Stimulated activated CD4-positive, alpha-beta T cell treated with anti-CD3 and anti-CD28 coated beads, Interleukin-2, amount 100 ng/mL, for 24 hours (primary cell): ENCODE results near the gene ALDOA.

Experiments
- DNase-seq, 2 donors: peaks; one replicate each; pipeline ENCODE4 v3.0.0-alpha.2; 2020

The ALDOA gene

GRCh38 chr16:30046178-30046577, 19.4 kb upstream of the ALDOA start:
- no peak for DNase-seq

GRCh38 chr16:30046588-30046987, 19.0 kb upstream of the ALDOA start:
- DNase-seq, result no peak

- DNase-seq, result no peak
Measured at GRCh38 chr16:30049871-30050270, 15.7 kb upstream of the ALDOA start.

- no peak for DNase-seq
Measured at GRCh38 chr16:30051518-30051917, 14.0 kb upstream of the ALDOA start.

DNA sequence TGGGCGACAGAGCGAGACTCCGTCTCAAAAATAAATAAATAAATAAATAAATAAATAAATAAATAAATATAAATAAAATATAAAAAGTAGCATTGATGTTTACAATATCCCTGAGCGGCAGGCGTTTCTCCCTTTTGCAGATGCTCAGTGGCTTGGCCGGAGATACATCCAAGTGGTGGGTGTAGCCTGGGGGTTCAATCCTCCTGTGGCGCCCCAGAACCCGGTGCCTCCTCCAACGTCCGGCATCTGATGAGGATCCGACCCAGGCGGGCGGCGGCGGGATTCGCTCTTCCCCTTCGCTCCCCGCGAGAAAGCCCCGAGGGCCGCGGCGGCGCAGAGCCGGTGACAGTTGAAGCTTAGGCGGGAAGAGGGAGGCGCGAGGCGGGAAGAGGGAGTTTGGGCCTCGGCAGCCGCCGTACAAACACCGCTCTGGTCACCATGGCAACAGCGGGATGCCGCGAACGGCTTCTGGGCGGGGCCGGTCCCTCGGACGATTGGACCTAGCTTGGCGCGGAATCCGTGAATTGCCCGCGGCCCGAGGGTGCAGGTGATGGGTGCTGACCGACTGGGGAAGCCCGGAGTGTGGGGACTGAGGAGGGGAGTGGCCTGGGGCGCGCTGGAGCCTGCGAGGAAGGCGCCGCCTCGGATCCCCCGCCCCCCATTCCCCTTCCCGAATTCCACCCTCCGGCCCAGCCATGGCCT, 12.7 kb upstream of the ALDOA start:
- DNase-seq, result peak; percentile 94 to 97

- DNase-seq, result no peak
Measured at GRCh38 chr16:30053376-30054015, 12.1 kb upstream of the ALDOA start.

DNA sequence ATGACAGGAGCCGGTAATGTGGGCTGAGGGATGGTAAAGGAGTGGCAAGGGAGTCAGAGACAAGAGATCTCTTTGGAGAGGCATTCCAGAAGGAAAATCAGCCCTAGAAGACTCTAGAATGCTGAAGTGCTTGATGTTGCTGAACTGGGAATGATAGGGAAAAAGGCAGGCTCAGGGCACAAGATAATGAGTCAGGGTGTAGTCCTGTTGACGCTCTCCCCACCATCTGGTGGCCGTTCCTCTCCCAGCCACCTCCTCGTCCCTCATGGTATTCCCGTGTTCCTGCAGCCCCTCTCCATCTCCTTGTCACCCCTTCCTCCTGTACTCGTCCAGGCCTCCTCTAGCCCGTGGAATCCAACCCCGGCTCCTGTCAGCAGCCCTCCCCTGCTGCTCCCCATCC, 11.1 kb upstream of the ALDOA start:
- DNase-seq, result no peak

GRCh38 chr16:30054959-30055553, 10.5 kb upstream of the ALDOA start:
- peak; percentile 66 to 69 for DNase-seq

DNA sequence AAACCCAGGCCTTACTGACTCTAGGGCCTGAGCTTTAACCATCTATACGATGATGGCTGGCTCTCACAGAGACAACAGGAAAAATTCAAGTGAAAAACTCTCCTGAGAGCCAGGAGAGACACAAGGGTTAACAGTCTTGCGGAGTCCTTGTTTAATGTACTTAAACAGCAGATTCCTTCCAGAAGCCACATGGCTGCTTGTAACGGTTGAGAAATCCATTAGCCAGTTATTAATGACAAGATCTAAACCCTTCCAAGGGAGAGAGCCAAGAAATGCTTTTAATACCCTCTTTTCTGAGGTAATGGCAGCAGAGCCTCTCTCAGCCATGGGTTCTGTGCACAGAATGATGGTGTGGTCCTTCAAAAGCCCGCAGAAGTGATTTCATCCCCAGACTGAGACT, 5.2 kb upstream of the ALDOA start:
- no peak for DNase-seq

DNA sequence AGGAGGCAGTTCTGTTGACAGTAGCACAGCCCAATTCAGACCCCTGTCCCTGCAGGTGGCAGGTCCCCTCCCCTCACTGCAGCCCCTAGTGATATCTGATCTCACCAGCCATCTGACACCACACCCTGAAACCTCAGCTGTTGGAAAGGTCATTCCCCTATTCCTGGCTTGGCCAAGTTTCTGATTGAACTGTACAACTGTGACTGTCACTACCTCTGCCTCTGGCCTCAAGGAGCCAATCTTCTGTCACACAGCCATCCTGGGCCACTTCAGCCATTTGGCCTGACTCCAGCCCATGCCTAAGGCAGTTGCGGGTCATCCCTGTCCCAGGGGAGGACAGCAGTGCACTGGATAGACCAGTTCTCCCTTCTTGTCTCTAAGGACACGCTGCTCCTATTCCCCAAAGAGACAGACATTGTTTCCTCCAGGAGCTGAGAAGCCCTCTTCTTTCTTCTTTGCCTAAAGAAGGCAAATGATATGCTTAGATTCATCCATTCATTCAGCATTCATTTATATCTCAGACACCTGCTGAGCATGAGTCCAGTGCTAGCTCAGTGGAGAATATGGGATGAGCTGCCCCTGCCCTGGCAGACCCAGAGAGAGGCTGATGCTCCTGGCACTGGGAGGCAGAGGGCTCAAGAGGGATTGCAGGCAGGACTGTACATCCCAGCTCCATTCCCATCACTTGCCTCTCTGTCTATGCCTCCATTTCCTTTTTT, 4.6 kb upstream of the ALDOA start:
- no peak for DNase-seq

- no peak for DNase-seq
Measured at GRCh38 chr16:30063278-30063892, 2.2 kb upstream of the ALDOA start.

- DNase-seq, result peak; percentile 75 to 78
Measured at GRCh38 chr16:30063893-30064728, 1.4 kb upstream of the ALDOA start.

GRCh38 chr16:30064729-30065101, 845 bp upstream of the ALDOA start:
- DNase-seq, result no peak

DNA sequence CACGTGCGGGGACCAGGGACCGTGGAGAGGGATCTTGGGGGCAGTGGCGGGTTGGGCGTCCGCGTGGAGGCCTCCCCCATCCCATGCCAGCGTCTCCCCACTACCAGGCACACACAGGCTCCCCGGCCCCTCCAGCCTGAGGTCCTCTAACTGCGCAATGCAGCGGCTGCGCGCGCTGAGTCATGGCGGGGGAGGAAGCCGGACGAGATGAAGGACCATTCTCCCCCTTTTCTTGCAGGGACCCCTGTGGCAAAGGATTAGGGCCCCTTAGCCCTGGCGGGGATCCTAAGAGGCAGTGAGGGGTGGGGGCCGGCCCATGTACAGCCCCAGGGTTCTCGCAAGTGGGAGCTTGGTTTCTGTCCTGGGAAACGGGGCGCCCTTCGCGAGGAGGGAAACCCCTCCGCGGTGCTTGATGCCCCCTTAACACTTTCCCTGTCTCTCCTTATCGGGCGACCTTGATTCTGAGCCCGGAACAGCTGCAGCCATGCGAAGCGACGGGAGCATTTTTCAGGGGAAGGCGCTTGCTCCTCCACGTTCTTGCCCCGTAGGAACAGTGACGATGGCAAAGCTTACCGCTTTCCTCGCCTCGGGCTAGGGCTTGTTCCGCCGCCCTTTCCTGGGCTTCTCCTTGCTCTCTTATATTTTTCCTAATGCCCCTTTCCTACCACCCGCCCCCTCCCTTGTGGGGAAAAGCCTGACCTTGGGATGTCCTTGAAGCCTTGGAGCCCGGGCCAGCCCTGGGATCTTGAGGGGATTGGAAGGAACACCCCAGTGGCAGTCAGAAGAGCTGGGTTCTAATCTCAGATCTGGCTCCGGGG, 592 bp downstream of the ALDOA start:
- peak; percentile 52 to 53 for DNase-seq

DNA sequence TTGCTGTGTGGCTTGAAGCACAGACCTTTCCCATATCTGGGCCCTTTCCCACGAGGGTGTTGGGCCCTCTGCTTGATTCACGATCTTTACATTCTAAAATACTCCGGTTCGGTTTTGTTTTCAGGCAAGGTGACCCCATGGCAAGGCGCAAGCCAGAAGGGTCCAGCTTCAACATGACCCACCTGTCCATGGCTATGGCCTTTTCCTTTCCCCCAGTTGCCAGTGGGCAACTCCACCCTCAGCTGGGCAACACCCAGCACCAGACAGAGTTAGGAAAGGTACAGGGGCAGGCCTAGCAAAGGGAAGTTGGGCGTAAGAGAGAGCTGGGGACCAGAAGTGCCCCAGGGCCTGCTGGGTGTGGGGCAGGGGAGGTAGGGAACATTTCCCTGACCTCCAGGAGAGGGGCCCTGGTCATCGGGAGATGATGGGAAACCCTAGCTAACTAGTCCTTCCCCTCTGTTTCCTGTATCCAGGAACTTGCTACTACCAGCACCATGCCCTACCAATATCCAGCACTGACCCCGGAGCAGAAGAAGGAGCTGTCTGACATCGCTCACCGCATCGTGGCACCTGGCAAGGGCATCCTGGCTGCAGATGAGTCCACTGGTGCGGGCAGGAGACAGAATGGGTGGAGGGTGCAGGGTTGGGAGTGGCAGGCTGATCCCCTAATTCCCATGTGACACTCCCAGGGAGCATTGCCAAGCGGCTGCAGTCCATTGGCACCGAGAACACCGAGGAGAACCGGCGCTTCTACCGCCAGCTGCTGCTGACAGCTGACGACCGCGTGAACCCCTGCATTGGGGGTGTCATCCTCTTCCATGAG, 1.4 kb downstream of the ALDOA start:
- DNase-seq, result no peak

- no peak for DNase-seq
Measured at GRCh38 chr16:30067584-30067916, 2.0 kb downstream of the ALDOA start.

GRCh38 chr16:30068333-30068732, 2.8 kb downstream of the ALDOA start:
- DNase-seq, result no peak

GRCh38 chr16:30068750-30069610, 3.4 kb downstream of the ALDOA start:
- DNase-seq, result peak; percentile 58

DNA sequence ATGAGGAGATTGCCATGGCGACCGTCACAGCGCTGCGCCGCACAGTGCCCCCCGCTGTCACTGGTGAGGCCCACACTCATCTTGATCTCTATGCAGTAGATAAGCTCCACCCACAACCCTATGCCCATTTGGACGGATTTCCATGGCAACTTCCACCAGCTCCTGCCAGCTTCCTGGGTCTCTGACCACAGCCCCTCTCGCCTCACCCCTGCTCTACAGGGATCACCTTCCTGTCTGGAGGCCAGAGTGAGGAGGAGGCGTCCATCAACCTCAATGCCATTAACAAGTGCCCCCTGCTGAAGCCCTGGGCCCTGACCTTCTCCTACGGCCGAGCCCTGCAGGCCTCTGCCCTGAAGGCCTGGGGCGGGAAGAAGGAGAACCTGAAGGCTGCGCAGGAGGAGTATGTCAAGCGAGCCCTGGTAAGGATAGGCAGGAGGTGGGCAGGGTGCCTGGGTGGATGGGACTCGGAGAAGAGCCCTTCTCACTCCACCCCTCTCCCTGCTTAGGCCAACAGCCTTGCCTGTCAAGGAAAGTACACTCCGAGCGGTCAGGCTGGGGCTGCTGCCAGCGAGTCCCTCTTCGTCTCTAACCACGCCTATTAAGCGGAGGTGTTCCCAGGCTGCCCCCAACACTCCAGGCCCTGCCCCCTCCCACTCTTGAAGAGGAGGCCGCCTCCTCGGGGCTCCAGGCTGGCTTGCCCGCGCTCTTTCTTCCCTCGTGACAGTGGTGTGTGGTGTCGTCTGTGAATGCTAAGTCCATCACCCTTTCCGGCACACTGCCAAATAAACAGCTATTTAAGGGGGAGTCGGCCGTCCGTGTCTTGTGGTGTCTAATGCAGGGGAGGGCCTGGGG, 4.3 kb downstream of the ALDOA start:
- DNase-seq, result no peak
